Stimulated activated CD4-positive, alpha-beta T cell treated with anti-CD3 and anti-CD28 coated beads, Interleukin-1b, Interleukin-23, amount 100 ng/mL, for 1 hour (primary cell): ENCODE data around the gene ZFYVE26.
A peak's percentile ranks its signal among the peaks of the same experiment; 100 is the strongest.
"Not testable (repeated sequence)": the region's sequence is repeated elsewhere in the genome, so short reads cannot be mapped to it uniquely, and the experiment has no call there.

Experiments
- DNase-seq, 2 donors: peaks; one replicate each; pipeline ENCODE4 v3.0.0-alpha.2; 2020; ENCODE audit warnings: low read depth in 2 of 2

Gene ZFYVE26

GRCh38 chr14:67816326-67817002, at the start of gene ZFYVE26:
Gene ZFYVE26 (minus strand): TSS chr14:67816590. CDS start chr14:67815963, 627 bp downstream.
- DNase-seq, result peak; percentile 58 to 68

- no peak for DNase-seq
These were observed 46.8 kb upstream of the ZFYVE26 start for GRCh38 chr14:67863223-67863622.

- DNase-seq, result no peak
These were observed 42.9 kb upstream of the ZFYVE26 start for GRCh38 chr14:67859169-67859749.

- DNase-seq, result no peak
These were observed 41.5 kb upstream of the ZFYVE26 start for GRCh38 chr14:67857778-67858350.

- no peak for DNase-seq
These were observed 40.4 kb upstream of the ZFYVE26 start for GRCh38 chr14:67856827-67857226.

- no peak for DNase-seq
These were observed 37.3 kb upstream of the ZFYVE26 start for GRCh38 chr14:67853715-67854114.

- no peak for DNase-seq
These were observed 36.7 kb upstream of the ZFYVE26 start for GRCh38 chr14:67852926-67853604.

GRCh38 chr14:67851785-67852410, 35.5 kb upstream of the ZFYVE26 start:
- DNase-seq, result no peak

- DNase-seq, result no peak
These were observed 33.9 kb upstream of the ZFYVE26 start for GRCh38 chr14:67850066-67850830.

GRCh38 chr14:67846029-67846610, 29.7 kb upstream of the ZFYVE26 start:
- DNase-seq, result no peak

GRCh38 chr14:67837011-67837624, 20.7 kb upstream of the ZFYVE26 start:
- DNase-seq, result no peak

- no peak for DNase-seq
These were observed 19.2 kb upstream of the ZFYVE26 start for GRCh38 chr14:67835596-67835995.

GRCh38 chr14:67833403-67833802, 17.0 kb upstream of the ZFYVE26 start:
- no peak for DNase-seq

- DNase-seq, result no peak
These were observed 14.7 kb upstream of the ZFYVE26 start for GRCh38 chr14:67831113-67831512.

- DNase-seq, result no peak
These were observed 4.7 kb upstream of the ZFYVE26 start for GRCh38 chr14:67821121-67821520.

GRCh38 chr14:67820428-67820971, 4.1 kb upstream of the ZFYVE26 start:
- no peak for DNase-seq

GRCh38 chr14:67819563-67820421, 3.4 kb upstream of the ZFYVE26 start, which contains the start of gene RAD51B:
Gene RAD51B (plus strand): TSS chr14:67819779.
- peak; percentile 57 to 71 for DNase-seq

- not testable (repeated sequence) for DNase-seq
These were observed 2.1 kb upstream of the ZFYVE26 start for GRCh38 chr14:67818476-67818875.

GRCh38 chr14:67817750-67818438, 1.5 kb upstream of the ZFYVE26 start:
- DNase-seq, result no peak
